Peyer's patch (tissue), 4 donors: Measurements from ENCODE around the gene GLRA1.

Experiments used
- POLR2A ChIP-seq, 2 donors: fragments of 450-650 bp; IDR thresholded peaks; one replicate each; pipeline ENCODE4 v1.5.1; 2017; ENCODE audit warnings: antibody characterized with exemption in 2 of 2, mild to moderate bottlenecking in 2 of 2, moderate library complexity in 2 of 2
- TF ChIP-seq, protein P1 (sequence below), 6 experiments: fragments of 450-650 bp in 4 of 6; fragments of 200-600 bp in 2 of 6; sonication (generic) in 1 of 6; IDR thresholded peaks; one replicate each; pipeline ENCODE4 v1.5.1; 2017 to 2019; ENCODE audit warnings: antibody characterized with exemption in 6 of 6, mild to moderate bottlenecking in 3 of 6, moderate library complexity in 1 of 6

DNA sequence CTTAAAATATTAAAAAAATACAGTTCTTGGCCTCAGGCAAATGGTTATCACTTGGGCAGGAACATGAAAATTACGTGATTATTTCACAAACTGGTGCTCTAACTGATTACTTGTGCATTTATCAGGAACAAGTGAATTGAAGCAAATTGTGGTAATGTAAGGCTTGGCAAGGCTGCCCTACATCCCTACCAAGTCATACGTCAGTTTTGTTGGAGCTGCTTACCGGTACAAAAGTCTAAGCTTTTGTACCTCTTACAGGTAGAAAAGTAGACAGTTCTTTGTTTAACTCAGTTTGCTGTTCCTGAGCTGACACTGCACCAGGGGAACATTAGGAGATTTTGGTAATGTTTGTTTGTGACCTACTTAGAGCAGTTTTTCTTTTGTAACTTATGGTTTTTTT lies 150.7 kb downstream of the GLRA1 start:
- TF ChIP-seq, protein P1, sequence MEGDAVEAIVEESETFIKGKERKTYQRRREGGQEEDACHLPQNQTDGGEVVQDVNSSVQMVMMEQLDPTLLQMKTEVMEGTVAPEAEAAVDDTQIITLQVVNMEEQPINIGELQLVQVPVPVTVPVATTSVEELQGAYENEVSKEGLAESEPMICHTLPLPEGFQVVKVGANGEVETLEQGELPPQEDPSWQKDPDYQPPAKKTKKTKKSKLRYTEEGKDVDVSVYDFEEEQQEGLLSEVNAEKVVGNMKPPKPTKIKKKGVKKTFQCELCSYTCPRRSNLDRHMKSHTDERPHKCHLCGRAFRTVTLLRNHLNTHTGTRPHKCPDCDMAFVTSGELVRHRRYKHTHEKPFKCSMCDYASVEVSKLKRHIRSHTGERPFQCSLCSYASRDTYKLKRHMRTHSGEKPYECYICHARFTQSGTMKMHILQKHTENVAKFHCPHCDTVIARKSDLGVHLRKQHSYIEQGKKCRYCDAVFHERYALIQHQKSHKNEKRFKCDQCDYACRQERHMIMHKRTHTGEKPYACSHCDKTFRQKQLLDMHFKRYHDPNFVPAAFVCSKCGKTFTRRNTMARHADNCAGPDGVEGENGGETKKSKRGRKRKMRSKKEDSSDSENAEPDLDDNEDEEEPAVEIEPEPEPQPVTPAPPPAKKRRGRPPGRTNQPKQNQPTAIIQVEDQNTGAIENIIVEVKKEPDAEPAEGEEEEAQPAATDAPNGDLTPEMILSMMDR (IDR thresholded peaks at IDR 0.05) = no peak
- TF ChIP-seq POLR2A (IDR thresholded peaks at IDR 0.05) = no peak
